NCI-H146 (cell line): ENCODE results near the gene MEGF6.

Source experiments
- DNase-seq: peaks from one replicate; lab custom pipeline; 2025; lab: John Stamatoyannopoulos, UW

The MEGF6 gene

DNA sequence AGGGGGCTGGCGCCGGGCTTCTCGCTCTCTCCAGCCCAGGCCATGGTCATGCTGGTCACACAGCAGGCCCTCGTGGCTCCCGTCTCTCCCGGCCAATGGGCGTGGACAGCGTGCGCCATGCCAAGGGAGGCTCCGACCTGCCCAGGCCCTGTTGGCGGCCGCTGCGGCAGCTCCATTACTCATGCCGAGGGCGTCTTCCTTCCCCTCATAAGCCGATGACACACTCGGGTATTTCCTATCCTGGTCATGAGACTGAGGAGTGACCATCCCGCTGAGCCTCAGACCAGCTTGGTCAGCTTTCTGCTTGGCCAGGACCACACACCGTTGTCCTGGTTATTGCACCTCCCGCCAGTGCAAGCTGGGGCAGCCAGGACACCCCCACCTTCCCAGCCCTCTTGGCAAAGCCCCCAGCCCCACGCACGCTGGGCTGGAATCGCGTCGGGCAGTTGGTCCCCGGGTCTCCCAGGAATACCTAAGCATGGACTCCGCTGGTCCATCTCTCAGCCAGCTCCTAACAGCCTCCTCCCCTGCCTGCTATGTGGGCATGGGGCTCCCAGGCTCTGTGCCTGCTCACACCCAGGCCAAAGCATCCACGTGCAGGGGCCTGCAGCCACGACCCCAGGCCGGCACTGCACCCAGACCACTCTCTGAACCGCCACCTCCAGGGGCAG lies 107.0 kb downstream of the MEGF6 start:
- no peak for DNase-seq

DNA sequence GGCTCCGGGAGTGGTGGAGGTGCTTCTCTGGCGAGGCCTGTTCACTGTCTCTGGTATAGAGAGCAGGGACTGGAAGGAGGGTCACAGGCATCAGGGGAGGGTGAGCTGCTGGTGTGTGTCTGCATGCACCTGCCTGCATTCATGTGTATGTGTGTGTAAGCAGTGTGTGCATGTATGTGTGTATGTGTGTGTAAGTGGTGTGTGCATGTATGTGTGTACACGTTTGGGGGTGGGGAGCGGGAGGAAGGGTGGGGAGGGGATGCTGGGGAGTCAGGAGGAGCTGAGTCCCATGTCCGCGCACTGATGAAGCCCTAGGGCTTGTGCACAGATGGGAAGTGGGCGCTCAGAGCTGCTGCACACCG lies 107.8 kb downstream of the MEGF6 start:
- DNase-seq = no peak

DNA sequence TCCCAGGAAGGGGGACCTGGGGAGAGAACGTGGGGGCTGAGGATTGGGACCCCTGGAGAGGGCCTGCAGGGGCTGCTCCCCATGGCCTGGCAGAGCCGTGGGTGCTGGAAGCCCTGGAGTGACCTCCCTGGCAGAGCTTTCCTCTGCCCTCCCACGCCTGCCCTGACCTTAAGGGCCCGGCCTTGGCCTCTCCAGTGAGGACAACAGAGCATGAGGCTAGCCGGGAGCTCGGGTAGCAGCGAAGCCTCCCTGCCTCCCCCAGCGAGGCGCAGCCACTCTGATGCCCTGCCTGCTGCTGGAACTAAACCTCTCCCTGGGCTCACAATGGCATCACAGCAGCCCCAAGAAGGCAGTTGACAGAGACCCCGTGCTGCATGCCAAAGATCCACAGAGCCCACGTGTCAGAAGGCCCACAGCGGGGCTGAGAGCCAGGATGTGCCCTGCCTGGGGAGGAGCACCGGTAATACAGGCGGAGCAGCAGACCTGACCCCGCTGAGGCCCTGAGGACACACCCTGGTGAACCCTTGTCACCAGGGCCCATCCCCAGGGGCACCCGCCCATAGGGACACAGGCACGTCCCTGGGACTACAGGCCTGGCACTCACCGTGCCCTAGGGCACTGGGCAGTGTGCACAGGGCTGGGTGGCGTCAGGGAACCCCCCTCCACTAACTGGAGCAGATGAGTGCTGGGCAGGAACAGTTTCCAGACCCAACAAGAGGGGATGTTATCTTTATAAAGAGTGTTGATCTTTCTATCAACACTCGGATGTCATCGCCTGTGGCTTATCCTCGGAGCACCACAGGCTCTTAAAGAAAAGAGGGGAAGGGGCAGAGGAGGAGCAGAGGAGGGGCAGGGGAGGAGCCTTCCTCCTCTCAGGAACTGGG lies 108.4 kb downstream of the MEGF6 start:
- no peak for DNase-seq

DNA sequence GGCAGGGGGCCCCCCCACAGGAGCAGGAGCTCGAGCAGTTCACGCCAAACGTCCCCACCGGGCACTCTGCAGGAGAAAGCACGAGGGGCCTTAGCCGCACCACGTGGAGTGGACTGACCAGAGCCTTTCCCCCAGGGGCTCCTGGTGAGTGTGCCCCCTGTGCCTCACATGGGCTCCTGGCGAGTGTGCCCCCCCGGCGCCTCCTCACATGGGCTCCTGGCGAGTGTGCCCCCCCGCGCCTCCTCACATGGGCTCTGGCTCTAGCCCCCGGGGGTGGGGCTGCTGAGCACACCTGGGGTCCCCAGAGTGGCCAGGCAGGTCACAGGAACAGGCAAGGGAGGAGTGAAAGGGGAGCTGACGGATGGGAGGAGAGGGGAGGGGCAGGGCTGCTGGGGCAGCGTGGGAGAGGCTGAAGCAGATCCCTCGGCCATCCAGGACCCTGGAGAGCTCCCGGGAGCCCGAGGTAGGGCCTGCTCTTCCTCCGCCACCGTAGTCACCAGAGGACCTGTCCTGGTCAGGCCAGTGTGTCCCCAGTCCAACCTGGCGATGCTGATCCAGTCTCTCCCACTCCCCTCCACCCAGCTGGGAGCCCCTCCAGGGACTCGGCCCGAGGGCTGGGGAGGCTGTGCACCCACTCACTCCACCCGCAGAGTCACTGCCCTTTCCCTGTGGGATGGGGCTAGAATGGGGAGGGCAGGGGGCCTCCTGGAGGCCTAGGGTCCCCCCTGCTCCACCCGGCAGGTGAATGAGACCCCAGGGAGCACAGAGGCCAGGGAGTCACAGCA lies 109.3 kb downstream of the MEGF6 start:
- DNase-seq = peak; percentile 12

DNA sequence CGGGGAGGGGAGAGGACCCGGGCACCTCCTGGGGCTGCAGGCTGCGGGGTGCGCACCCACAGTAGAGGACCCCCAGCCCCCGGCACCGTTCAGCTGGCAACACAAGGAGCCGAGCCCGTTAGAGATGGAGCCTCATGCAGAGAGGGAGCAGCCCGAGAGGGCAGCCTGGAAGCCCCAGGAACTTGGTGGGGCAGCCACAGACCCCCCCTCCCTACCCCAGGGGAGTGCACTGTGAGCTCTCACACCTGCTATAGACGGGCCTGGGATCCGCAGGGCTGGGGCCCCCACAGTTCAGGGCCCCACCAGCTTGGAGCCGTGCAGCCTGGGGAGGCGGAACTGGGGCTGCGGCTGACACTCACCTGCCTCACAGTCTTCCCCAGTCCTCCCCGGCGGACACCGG lies 109.9 kb downstream of the MEGF6 start:
- DNase-seq = no peak

DNA sequence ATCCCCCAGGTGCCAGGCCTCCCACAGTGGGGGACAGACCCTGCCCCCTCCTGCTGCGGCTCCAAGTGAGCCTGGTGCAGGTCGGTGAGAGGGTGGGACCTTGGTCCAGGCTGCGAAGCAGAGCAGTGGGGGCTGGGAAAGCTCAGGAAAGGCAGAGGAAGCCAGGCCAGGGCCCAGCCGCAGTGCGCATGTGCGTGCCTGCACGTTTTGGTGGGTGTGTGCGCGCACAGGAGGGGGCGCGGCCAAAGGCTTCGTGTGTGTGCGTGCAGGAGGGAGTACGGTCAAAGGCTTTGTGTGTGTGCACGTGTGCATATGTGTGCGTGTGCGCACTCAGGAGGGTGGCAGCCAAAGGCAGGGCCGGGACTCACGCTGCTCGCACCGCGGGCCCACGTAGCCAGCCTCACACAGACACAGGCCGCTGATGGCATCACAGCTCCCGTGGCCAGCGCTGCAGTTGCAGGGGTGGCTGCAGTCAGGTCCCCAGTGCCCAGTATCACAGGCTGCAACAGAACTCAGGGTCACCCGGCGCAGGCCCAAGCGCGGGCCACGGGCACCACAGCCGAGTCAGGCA lies 111.0 kb downstream of the MEGF6 start:
- DNase-seq = no peak

DNA sequence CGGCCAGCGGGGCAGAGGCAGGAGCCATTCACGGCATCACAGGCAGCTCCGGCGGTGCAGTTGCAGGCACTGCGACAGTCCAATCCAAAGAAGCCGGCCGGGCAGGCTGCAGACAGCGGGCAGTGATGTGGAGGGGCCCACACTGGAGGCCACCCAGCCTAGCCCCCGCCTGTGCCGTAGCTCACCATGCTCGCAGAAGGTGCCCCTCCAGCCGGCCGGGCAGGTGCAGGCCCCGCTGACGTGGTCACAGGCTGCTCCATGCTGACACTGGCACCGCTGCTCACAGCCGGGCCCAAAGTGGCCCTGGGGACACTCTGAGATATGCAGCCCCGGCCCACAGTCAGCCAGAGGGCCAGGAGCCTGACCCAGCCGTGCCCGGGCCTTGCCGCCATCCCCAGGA lies 111.7 kb downstream of the MEGF6 start:
- no peak for DNase-seq

DNA sequence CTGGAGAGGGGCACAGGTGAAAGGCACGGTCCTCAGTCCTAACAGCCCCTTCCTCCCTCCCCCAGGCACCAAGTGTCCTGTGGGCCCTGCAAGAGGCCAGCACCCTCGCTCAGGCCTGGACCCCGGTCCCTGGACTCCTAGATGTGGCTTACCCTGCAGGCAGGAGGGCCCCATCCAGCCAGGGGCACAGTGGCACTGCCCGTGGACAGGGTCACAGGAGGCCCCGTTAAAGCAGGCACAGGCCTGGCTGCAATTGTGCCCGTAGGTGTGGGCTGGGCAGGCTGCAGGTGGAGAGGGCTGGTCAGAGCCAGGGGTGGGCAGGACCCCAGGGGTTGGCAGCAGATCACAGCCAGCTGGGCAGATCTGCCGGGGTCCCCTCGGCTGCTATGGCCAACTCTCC lies 112.3 kb downstream of the MEGF6 start:
- no peak for DNase-seq

DNA sequence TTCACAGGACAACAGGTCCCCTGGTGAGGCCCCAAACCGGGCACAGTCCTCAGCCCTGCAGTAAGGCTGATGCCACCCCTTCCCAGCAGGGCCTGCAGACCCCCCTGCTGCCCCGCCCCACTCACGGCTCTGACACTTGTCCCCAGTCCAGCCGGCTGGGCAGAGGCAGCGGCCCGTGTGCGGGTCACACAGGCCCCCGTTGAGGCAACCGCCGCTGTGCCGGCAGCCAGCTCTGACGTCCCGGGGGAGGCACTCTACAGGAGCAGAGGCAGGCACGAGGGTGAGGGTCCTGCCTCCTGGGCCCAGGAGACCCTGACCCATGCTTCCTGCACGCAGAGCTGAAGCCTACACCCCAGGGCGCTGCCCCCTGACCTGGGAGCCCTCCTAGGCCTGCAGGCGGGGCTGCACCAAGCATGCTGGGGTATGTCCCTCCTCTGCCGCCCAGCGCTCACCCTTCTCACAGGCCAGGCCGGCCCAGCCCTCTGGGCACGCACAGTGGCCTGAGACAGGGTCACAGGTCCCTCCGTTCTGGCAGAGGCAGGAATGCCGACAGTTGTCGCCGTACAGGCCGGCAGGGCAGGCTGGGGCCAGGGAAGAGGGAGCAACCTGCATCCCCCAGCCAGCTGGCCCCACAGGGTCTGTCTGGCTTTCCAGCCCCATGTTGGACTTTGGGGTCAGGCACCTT lies 112.9 kb downstream of the MEGF6 start:
- DNase-seq = no peak

DNA sequence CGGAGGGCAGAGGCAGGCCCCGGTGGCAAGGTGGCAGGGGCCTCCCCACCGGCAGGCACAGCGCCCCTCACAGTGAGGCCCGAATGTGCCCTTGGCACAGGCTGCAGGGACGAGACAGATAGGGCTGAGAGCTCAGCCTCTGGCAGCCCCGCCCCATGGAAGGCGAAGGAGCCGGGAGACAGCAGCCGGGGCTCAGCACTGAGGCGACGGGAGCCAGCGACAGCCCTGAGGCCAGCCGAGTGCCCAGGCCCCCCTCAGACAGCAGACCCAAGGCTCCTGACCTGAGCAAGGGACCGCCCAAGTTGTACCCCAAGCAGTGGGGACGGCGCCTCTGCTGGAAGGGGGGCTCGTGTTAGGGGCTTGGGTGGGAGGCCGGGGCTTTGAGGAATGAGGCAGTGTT lies 113.8 kb downstream of the MEGF6 start:
- no peak for DNase-seq

DNA sequence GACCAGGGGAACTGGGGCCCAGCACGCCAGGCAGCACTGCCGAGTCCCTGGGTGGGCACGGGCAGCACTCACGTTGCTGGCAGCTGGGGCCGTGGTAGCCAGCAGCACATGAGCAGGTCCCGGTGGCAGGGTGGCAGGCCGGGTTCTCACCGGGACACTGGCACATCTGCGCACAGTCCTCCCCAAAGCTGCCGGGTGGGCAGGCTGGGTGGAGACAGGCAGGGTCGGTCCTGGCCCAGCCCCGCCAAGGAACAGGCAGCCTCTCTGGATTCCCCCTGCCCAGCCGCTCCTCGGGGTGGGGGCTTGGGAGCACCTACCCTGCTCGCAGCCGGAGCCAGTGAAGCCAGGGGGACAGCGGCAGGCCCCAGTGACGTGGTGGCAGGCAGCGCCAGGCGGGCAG lies 114.4 kb downstream of the MEGF6 start:
- no peak for DNase-seq

DNA sequence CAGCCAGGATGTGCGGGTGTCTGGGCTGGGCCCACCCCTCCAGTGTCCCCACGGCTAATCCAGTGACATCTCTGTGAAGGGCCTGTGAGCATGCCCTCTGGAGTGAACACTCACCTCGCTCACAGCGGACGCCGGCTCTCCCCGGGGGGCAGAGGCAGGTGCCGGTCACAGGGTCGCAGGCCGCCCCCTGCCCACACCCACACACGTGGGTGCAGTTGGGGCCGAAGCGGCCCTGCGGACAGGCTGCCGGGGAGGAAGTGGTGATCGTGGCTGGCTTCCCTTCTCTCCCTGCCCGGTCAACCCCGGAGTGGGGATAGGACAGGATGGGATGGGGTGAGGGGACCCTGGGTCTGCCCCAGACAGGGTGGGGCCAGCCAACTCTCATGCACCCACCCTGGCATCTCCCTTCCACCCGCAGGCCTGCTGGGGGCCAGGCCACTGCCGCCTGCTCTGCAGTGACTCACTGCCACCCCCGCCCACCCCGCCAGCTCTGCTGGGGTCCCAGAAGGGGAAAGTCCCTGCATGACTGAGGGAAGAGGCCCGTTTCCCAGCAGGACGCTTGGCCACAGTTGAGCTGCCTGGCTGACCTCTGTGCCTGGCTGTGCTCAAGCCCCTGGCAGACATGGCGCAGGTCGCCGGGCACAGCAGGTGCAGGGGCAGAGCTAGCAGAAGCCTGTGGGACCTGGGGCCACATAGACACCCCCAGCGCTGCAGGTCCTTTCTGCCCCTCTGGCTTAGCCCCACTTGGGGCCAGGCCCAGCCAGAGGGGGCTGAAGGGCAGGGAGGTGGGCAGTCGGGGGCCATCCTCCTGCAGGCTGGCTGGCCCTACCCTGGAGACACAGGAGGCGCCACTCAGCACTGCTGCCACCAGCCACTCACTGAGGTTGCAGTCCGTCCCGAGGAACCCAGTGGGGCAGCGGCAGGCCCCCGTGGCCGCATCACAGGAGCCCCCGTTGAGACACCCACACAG lies 115.2 kb downstream of the MEGF6 start:
- DNase-seq = no peak

DNA sequence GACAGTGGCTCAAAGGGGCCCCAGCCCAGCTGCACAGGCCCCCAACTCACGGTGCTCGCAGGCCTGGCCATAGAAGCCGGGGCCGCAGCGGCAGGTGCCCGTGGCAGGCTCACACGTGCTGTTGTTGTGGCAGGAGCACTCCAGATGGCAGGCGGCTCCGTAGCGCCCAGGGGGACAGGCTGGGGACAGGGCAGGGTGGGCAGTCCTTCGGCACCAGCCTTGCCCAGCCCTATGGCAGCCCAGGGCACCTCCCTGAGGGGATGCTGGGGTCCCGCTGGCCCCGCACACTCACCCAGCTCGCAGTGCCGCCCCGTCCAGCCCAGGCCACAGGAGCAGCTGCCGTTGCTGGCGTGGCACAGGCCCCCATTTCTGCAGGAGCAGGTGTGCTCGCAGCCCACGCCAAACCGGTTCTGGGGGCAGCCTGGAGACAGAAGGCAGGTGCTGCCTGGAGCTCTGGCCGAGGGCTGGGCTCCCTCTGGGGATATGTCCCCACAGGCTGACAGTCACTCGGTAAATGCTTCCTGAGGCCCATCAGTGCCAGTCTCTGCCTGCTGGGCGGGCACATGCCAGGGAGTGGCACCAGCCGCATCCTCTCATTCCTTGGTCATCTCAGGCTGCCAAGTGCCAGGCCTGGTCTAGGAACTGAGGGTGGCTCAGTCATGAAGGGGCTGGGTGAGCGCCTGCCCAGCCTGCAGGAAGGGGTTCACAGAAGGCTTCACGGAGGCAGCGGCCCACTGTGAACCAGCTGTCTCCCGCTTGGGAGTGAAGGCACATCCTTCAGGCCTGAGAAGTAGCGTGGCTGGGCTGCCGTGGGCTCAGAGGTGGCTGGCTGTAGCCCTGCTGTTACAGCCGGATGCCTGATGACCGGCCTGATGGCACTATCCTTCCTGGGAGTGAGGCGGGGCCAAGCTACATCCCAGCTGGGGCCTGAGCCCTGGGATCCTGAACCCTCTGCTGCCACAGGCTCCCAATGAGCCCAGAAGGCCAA lies 116.7 kb downstream of the MEGF6 start:
- DNase-seq = no peak

DNA sequence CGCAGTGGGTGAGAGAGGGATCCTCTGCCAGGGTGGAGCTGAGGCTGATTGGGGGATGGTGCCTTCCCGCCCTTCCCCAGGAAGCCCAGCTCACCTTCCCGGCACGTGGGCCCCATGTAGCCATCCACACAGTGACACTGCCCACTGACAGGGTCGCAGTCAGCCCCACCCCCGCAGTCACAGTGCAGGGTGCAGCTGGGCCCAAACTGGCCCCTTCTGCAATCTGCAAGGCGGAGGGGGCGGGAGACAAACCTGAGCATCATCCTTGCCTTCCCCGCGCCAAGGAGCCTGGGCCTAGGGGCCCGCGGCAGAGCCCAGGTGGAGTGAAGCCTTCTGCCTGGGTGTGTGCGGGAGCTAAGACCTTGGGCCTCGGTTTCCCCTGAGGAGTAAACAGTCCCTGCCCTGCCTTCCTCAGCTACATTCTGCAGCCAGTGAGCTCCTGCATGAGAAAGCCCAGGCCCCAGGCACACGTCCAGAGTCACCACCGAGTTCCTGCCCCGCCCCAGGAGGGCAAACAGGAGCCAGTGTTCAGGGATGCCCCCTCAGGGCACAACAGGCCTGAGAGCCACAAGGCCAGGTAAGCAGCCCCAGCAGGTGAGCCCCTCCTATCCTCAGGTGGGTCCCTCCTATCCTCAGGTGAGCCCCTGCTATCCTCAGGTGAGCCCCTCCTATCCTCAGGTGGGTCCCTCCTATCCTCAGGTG lies 118.6 kb downstream of the MEGF6 start:
- DNase-seq = no peak

DNA sequence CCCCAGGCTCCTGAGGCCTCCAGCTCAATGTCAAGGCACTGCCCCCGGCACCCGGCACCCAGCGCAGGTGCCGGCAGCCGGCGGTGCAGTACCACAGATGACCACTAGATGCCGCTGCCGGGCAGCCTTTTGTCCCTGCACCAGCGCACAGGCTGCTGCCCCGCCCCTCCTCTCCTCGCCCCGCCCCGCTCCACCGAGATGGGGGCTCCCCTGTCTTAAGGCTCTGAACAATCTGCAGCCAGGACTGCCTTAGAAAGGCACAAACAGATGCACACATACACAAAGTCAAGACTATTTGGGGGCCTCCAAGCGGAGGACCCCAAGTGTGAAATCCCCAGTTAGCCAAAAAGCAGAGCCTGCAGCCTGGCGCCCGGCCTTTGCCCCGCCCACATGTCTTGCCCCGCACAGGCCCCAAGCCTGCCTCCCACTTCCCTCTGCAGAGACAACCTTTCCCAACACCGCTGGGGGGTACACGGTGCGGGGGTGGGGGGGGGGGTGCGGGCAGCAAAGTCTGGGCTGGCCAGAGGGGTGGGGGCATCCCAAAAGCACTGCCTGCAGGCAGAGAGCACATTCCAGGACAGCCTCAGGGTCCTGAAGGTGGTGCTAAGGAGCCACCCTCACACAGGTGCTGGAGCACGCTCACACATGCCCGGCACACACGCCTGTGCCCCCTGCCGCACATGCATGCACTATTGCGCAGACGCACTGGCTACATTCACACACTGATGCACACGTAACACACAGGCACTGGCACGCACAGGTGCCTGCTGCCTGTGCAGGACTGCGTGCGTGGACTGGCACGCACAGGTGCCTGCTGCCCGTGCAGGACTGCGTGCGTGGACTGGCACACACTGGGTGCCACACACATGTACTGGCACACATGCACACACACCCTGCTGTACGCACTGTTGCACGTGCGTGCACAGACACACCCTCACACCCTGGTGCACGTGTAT lies 119.7 kb downstream of the MEGF6 start:
- DNase-seq = peak; percentile 14

DNA sequence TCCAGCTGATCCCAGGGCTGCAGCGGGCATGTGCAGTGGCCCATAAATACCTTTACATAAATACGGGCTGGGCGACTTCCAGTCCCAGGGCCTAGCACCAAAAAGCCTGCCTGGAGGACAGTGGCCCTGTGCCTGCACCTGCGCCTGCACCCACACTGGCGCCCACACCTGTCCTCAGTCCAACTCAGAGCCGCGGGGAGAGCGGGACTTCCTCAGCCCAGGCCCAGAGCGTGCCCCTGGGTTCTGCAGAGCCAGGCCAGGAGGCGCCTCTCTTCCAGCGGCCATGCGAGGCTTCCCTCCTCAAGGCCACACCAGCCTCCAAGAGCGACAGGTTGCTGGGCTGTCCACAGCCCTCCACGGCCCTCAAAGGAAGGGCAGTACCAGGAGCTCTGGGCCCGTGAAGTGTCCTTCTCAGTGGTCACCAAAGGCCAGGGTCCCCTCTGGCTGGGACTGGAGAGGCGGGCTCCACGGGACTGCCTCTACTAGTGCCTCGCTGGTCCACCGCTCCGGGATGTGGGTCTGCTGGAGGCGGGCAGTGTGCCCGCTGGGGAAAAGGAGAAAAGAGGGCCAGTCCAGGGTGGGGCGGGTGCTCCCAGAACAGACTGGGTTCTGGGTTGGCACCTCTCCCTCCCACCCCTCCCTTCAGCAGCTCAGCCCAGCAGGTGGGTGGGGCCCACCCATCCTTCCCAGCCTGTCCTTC lies 121.1 kb downstream of the MEGF6 start:
- no peak for DNase-seq

DNA sequence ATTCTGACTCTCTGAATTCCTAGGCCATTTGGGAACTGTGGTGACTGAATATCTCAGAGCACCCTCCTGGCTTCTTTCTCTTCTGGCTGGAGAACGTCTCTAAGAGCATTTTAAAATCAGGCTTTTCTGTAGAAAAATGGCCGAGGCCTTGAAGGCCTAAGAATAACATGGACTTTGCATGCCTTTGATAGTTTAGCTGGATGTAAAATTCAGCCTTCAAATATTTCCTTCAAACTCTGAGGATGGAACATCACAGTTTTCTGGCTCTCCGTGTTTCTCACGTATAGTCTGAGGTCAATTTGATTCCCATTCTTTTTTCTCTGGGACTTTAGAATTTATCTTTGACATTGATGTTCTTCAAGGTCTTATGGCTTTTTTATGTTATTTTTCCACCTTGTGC lies 122.9 kb downstream of the MEGF6 start:
- no peak for DNase-seq
